MCF 10A (cell line): Measurements from ENCODE around the gene KCNH6. TPM values are rescaled to one million over a fixed set of nuclear protein-coding genes. Genes with fewer than 3 reads are reported as not detected.

ENCODE experiments used
- BruUV-seq: library from RNA; stranded (reverse); fragments of 400-500 nt; replicated peaks from 2 replicates; lab custom pipeline; 2021; lab: Mats Ljungman, UMichigan
- CTCF ChIA-PET: fragments of 300-600 bp; sonication (Branson Sonifier 250); formaldehyde crosslinking; extraction: SDS; loops from one replicate; lab custom pipeline; 2021; ENCODE audit warnings: antibody characterized with exemption, inconsistent platforms; lab: Yijun Ruan, JAX
- POLR2A ChIA-PET: fragments of 300-600, 350-650 bp; sonication (Branson Sonifier 250); formaldehyde crosslinking; extraction: SDS; loops from one replicate; lab custom pipeline; 2020; ENCODE audit warnings: antibody characterized with exemption, inconsistent platforms; lab: Yijun Ruan, JAX
- DNase-seq: peaks from one replicate; pipeline ENCODE4 v3.0.0-alpha.2; 2018; ENCODE audit not compliant: unreplicated experiment
- H3K27ac Mint-ChIP-seq: one replicate; pipeline ENCODE4 v1.8.0; 2022; ENCODE audit warnings: mild to moderate bottlenecking, low read depth, mixed read lengths; ENCODE audit not compliant: unreplicated experiment
- H3K27me3 Mint-ChIP-seq: one replicate; pipeline ENCODE4 v1.8.0; 2022; ENCODE audit warnings: mixed read lengths; ENCODE audit not compliant: insufficient read depth, unreplicated experiment
- H3K36me3 Mint-ChIP-seq: one replicate; pipeline ENCODE4 v1.8.0; 2022; ENCODE audit warnings: mild to moderate bottlenecking, moderate library complexity, mixed read lengths; ENCODE audit not compliant: insufficient read depth, unreplicated experiment
- H3K4me1 Mint-ChIP-seq: one replicate; pipeline ENCODE4 v1.8.0; 2022; ENCODE audit warnings: mixed read lengths; ENCODE audit not compliant: insufficient read depth, unreplicated experiment
- H3K4me3 Mint-ChIP-seq: one replicate; pipeline ENCODE4 v1.8.0; 2022; ENCODE audit warnings: mild to moderate bottlenecking, moderate library complexity, mixed read lengths; ENCODE audit not compliant: unreplicated experiment
- H3K9me3 Mint-ChIP-seq: one replicate; pipeline ENCODE4 v1.8.0; 2022; ENCODE audit warnings: mixed read lengths; ENCODE audit not compliant: unreplicated experiment
- CTCF ChIP-seq: fragments of 200-600 bp; IDR thresholded peaks from one replicate; pipeline ENCODE4 v1.8.0; 2022; ENCODE audit warnings: antibody characterized with exemption, mild to moderate bottlenecking; ENCODE audit not compliant: unreplicated experiment
- intact Hi-C: fragments of 100-400 bp; cut with micrococcal nuclease; formaldehyde crosslinking; loops from 2 replicates; pipeline ENCODE4 v1.14.1; 2022
- total RNA-seq: library from RNA; stranded (reverse); gene quantifications from 2 replicates; pipeline ENCODE4 v1.2.3, GENCODE V29; 2022

KCNH6 gene
- total RNA-seq, 1 experiment from 2014 or later, result not detected

GRCh38 chr17:63537991-63538692 lies 15.0 kb downstream of the KCNH6 start:
- H3K4me3 Mint-ChIP-seq, result no peak overlapping the region
- POLR2A ChIA-PET, result no interaction called here
- no peaks in the 10 kb centered on the region for H3K4me1 Mint-ChIP-seq
- peaks cover 17% of the 10 kb centered on the region for H3K27me3 Mint-ChIP-seq
- DNase-seq, result no peak
- BruUV-seq, result no TSS peak
- no peaks in the 10 kb centered on the region for H3K9me3 Mint-ChIP-seq
- CTCF ChIA-PET, result interaction anchor here (0.9 kb wide), 1 partner anchor 60 kb away, joined by 3 read pairs; no protein-coding TSS in a partner anchor
- intact Hi-C loops, result loop anchor here (1.0 kb wide), 1 partner anchor 23 kb away; no protein-coding TSS in a partner anchor
- no peaks in the 10 kb centered on the region for H3K36me3 Mint-ChIP-seq
- no peak overlapping the region for H3K27ac Mint-ChIP-seq
- TF ChIP-seq CTCF, result no peak

- Mint-ChIP-seq H3K4me1 (no peaks in the 10 kb centered on the region), H3K36me3 (no peaks in the 10 kb centered on the region), H3K27ac (no peak overlapping the region), H3K4me3 (no peak overlapping the region), H3K9me3 (no peaks in the 10 kb centered on the region), H3K27me3 (peaks cover 17% of the 10 kb centered on the region)
- intact Hi-C loops, result no loop called here
- DNase-seq, result no peak
- BruUV-seq, result no TSS peak
- CTCF ChIA-PET, result no interaction called here
- no peak for TF ChIP-seq CTCF
- POLR2A ChIA-PET, result no interaction called here
These were observed 15.8 kb downstream of the KCNH6 start for GRCh38 chr17:63538693-63539595.

GRCh38 chr17:63540590-63540989 lies 17.4 kb downstream of the KCNH6 start:
- Mint-ChIP-seq H3K36me3 (no peaks in the 10 kb centered on the region), H3K4me1 (no peaks in the 10 kb centered on the region), H3K4me3 (no peak overlapping the region), H3K27ac (no peak overlapping the region), H3K27me3 (peaks cover 17% of the 10 kb centered on the region), H3K9me3 (no peaks in the 10 kb centered on the region)
- TF ChIP-seq CTCF, result no peak
- POLR2A ChIA-PET, result interaction anchor here (0.7 kb wide), 1 partner anchor 10 kb away, joined by 3 read pairs; no protein-coding TSS in a partner anchor
- BruUV-seq, result no TSS peak
- DNase-seq, result no peak
- intact Hi-C loops, result no loop called here
- CTCF ChIA-PET, result interaction anchor here (0.7 kb wide), 2 partner anchors 25 to 488 kb away, joined by 3 to 4 read pairs; no protein-coding TSS in a partner anchor

- H3K4me3 Mint-ChIP-seq, result no peak overlapping the region
- H3K4me1 Mint-ChIP-seq, result no peaks in the 10 kb centered on the region
- intact Hi-C loops, result no loop called here
- no peaks in the 10 kb centered on the region for H3K36me3 Mint-ChIP-seq
- no peaks in the 10 kb centered on the region for H3K9me3 Mint-ChIP-seq
- ChIA-PET CTCF (interaction anchor here (0.6 to 1.3 kb wide), 3 partner anchors 10 to 116 kb away, joined by 3 to 5 read pairs (median 3); no protein-coding TSS in a partner anchor), POLR2A (interaction anchor here (0.8 kb wide), 1 partner anchor 9 kb away, joined by 3 read pairs; no protein-coding TSS in a partner anchor)
- BruUV-seq, result no TSS peak
- H3K27ac Mint-ChIP-seq, result no peak overlapping the region
- no peak for TF ChIP-seq CTCF
- H3K27me3 Mint-ChIP-seq, result peaks cover 17% of the 10 kb centered on the region
- no peak for DNase-seq
These were observed 19.0 kb downstream of the KCNH6 start for GRCh38 chr17:63542218-63542545.
